HG03460 (cell line): ENCODE measurements around the gene TTYH1.

Experiments
- ATAC-seq: cut with Tn5 transposase; IDR thresholded peaks from one replicate; pipeline ENCODE4 v1.9.1; 2021; ENCODE audit not compliant: unreplicated experiment

Gene TTYH1

DNA sequence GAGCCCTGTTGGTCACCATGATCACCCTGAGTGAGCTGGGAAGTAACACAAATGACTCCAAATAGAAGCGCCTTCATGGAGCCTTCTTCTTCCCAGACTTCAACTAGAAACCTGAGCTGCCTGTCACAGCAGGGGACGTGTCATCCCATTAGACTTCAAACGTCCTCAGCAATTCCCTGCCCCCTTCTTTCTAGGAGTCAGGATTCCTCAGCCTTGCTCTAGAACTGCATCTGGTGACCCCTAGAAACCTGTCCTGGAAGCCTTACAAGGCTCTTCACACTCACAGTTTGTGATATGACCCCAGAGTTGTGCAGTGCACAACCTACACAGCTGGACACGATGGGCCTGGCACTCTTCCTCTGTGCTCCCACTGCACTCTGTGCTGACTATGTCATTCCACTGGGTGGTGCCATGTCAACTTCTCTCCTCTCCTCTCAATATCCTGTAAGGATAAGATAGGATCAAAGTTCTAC lies 23.6 kb upstream of the TTYH1 start:
- ATAC-seq, result no peak

GRCh38 chr19:54392105-54392504 lies 23.2 kb upstream of the TTYH1 start:
- no peak for ATAC-seq

DNA sequence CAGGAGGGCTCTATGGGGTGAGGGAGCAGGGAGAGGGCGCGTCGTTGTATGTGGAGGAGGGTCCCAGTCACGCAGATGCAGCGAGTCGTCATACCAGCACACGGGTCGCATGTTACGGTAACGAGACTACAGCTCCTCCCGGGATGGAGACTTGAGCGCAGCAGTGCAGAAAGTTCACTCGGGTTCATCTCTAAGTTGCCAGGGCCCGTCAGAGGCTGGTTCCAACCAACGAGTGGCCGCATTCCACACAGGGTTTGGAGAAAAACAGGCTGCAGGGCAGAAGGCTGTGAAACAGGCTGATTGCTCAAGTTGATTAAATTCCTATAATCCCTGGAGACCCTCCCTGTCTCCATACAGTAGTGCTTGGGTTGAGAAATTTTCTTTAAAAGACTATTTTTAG lies 21.9 kb upstream of the TTYH1 start:
- no peak for ATAC-seq

- ATAC-seq, result no peak
Measured at GRCh38 chr19:54395685-54396084, 19.6 kb upstream of the TTYH1 start.

DNA sequence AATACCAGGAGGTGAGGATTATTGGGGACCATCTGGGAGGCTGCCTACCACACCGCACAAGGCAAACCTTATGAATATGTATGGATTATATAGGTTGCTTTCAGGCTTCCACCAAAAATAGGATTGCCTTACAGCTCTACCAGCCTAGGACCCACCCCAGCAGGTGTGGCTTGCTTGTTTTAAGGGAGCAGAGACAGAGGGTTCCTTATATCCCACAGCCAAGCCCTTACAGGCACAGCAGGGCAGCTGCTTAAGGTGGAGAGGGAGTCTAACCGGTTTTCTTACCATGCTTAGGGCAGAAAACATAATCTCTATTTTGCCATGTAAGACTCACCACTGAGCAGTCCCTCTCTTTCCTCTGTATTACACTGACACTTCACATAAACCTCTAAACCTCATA lies 16.1 kb upstream of the TTYH1 start:
- ATAC-seq, result no peak

DNA sequence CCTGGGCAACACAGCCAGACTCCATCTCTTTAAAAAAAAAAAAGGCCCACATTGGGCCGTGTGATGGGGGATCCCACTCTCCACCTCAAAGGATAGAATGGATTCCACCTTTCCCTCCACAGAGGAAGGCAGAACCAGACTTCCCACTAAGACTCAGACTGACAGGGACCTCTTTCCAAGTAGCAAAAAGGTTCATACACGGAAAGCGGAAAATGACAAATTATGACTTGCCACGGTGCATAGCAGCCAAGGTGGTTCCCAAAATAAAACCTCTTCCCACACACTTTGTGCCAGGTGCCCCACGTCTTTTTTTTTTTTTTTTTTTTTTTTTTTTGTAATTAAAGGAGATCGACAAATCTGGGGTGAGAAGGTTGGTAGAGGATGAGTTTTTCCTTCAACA lies 14.4 kb upstream of the TTYH1 start:
- ATAC-seq, result no peak

DNA sequence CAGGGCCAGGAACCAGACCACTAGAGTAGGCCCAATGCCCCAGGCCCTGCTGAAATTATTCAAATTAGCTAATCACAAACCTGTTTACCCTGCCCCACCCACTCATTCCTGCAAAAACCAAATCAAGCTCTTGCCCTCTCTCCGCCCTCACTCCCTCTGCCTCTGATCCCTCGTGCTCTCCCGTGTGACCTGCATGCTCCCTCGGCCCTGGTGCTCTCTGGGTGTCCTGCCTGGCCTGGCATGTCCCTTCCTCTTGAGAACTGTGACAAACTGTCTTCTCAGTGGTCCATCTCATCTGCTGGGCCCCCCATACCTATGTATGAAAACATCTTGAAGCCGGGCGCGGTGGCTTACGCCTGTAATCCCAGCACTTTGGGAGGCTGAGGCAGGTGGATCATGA lies 12.2 kb upstream of the TTYH1 start:
- ATAC-seq, result no peak

DNA sequence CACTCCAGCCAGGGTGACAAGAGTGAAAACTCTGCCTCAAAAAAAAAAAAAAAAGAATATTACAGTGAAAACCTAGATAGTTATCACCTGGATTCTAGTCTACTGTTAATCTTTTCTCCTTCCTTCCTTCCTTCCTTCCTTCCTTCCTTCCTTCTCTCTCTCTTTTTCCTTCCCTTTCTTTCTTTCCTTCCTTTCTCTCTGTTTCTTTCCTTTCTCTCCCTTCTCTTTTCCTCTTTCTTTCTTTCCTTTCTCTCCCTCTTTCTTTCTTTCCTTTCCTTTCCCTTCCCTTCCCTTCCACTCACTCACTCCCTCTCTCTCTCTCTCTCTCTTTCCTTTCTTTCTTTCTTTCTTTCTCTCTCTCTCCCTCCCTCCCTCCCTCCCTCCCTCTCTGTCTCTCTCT lies 9.6 kb upstream of the TTYH1 start:
- ATAC-seq, result no peak

DNA sequence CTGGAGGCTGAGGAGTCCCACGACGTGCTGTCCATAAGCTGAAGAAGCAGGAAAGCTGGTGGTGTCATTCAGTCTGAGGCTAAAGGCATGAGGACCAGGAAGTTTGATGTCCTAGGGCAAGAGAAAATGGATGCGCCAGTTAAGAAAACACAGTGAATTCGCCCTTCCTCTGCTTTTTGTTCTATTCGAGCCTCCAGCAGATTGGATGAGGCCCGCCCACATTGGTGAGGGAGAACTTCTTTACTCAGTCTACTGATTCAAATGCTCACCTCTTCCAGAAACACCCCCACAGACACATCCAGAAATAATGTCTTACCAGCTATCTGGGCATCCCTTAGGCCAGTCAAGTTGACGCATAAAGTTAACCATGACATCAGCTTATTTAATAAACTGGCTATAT lies 7.5 kb upstream of the TTYH1 start:
- no peak for ATAC-seq

DNA sequence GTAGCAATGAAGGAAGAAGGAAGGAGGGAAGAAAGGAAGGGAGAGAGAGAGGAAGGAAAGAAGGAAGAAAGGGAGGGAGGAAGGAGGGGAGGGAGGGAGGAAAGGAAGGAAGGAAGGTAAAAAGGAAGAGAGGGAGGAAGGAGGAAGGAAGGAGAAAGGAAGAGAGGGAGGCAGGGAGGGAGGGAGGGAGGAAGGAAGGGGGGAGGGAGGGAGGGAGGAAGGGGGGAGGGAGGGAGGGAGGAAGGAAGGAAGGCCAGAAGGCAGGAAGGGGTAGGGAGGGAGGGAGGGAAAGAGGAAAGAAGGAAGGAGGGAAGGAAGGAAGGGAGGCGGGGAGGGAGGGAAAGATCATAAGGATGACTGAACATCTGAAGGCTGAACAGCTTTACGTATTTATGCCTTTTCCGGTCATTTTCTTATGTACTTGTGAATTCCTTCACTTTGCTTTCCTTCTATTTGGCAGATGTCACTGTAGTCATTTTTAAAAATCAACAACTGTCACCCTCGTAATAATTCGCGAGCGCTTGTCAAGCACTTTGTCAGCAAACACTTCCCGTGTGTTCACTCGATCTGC lies 6.7 kb upstream of the TTYH1 start:
- ATAC-seq, result no peak

- no peak for ATAC-seq
Measured at GRCh38 chr19:54411033-54411432, 4.2 kb upstream of the TTYH1 start.

DNA sequence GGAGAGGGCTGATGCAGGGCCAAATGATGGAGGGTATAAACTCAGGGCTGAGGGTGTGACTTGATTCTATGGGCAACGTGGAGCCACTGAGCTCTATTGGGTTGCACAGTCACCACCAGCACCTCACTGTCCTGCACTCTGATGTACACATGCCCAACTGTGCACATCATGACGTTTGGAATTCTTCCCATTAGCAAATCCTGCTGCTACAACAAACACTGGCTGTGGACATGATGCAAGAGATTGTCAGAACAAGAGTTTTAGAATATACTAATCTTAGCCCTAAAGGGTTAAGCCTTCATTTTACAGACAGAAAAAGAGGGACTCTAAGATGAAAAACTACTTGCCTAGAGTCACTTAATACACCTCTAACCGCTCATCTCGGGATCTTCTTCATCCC lies 2.4 kb upstream of the TTYH1 start:
- ATAC-seq, result no peak

- ATAC-seq, result no peak
Measured at GRCh38 chr19:54414156-54414555, 1.1 kb upstream of the TTYH1 start.

GRCh38 chr19:54415901-54416673 lies 823 bp downstream of the TTYH1 start:
- ATAC-seq, result no peak

DNA sequence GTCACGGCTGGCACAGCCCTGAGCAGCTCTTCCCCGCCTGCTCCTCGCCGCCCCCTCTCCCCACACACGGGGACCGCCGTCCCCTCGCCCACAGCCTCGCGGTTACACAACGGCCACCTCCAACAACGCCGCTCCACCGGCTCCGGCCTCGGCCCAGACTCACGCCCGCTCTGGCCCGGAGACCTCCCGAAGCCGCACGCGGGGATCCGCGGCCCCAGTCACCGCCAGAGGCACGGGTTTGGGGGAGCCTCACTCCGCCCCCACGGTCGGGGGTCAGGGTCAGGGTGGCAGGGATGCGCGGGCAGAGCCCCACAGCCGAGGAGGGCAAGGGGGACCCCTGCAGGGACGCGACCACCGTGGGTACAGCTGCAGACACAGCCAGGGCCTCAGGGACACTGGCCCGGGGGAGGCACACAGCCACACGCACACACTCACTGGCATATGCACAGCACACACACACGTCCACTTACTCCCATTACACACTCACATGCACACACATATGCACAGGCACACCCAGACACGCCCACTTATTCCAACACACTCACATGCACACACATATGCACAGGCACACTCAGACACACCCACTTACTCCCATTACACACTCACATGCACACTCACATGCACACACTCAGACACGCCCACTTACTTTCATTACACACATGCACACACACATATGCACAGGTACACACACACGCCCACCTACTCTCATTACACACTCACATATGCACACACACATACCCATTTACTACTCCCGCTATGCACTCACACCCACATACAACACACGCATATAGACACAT lies 1.6 kb downstream of the TTYH1 start:
- ATAC-seq, result no peak

GRCh38 chr19:54418030-54418929 lies 3.0 kb downstream of the TTYH1 start:
- no peak for ATAC-seq

DNA sequence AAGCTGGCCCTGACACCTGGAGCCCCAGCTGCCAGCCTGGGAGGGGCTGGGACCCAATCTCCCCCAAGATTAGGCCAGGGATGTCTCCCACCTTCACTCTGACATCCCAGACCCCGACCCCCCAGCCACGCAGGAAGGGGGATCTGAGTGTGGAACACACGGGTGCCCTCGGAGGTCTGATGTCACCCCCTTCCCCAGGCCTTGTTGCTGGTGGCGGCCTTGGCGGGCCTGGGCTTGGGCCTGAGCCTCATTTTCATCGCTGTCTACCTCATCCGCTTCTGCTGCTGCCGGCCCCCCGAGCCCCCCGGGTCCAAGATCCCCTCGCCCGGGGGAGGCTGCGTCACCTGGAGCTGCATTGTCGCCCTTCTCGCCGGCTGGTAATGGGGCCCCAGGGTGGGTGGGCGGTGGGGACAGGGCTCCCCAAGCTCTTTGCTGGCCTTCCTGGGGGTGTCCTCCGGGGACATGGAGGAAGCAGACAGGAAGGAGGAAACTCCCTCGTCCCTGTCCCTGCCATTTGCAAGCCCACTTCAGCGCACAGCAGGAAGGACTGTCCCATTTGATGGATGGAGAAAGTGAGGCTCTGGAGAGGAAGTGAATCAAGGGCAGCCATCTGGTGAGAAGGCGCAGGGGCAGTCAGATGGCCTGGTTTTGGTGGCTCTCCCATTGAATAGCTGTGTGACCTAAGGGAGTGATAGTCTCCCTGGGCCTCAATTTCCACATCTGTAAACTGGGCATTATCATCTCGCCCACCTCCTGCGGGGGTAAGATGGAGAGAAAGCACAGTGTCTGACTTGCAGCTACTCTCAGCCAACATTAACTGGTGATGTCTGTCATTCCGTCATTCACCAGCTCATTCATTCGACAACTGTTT lies 3.9 kb downstream of the TTYH1 start:
- ATAC-seq, result no peak

DNA sequence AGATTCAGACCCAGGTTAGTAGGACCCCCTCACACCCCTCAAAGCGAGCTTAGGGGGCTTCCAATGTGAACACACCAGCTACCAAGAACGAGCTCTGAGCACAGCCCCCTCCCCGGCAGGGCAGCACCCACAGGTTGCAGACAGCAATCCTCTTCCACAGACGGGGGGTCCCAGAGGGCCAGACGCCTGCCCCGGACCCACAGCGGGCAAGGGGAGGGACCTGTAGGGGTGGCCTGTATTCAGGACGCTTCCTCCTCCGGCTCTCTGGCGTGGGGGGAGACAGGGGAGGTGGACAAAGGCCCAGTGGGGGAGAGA lies 4.8 kb downstream of the TTYH1 start:
- ATAC-seq, result no peak

DNA sequence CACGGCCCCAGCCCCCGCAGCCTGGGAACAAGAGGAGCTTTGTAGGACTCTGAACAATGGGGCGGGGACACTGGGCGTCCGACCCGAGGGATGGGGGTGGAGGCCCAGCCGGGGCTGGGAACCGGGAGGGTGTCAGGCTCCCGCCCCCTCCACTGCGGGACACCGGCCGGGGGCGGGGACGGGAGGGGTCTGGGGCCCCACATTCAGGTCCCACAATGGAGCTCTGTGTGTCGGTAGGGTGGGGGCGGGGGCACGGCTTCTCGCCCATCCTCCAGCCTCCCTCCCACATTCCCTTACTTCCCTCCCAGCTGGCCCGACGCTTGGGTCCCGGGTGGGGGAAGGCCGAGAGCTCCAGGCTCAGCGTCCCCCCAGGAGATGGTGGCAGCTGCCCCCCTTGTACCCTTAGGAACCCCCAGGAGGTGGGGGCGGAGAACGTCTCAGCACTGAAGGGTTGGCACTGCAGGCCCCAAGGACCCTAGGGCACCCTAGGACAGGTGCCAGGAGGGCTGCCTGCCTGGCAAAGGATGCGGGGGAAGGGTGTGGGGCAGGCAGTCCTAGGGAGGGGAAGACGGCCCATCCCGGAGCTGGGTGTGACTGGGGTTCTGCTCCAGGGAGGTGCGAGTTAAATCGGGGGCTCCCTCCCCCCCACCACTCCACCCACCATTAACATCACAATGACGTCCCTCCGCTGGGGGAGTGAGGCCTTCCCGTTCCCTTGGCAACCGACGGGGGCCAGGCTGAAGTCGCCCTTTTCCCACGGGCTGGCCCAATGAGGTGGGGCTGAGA lies 5.3 kb downstream of the TTYH1 start:
- no peak for ATAC-seq

- no peak for ATAC-seq
Measured at GRCh38 chr19:54421169-54421516, 5.9 kb downstream of the TTYH1 start.
